Ishikawa (cell line): ENCODE data around the gene BLMH.

ENCODE experiments used
- EGR1 ChIP-seq: IDR thresholded peaks from 2 replicates; pipeline ENCODE4 v1.6.1; 2012
- EP300 ChIP-seq: IDR thresholded peaks from 2 replicates; pipeline ENCODE4 v1.6.1; 2012; ENCODE audit warnings: borderline replicate concordance
- MAX ChIP-seq: IDR thresholded peaks from 2 replicates; pipeline ENCODE4 v1.6.1; 2012
- NFIC ChIP-seq: IDR thresholded peaks from 2 replicates; pipeline ENCODE4 v1.6.1; 2012
- RAD21 ChIP-seq: IDR thresholded peaks from 2 replicates; pipeline ENCODE4 v1.6.1; 2012; ENCODE audit warnings: low read depth
- TAF1 ChIP-seq: IDR thresholded peaks from 2 replicates; pipeline ENCODE4 v1.6.1; 2012; ENCODE audit warnings: low read depth, mild to moderate bottlenecking
- YY1 ChIP-seq: IDR thresholded peaks from 2 replicates; pipeline ENCODE4 v1.6.1; 2012; ENCODE audit warnings: low read depth

- TF ChIP-seq RAD21 = no peak
- no peak; the same call in 1 of the 2 replicates for TF ChIP-seq EGR1
- 0 out of 2 replicates have a peak, but pooled peaks have one; percentile 15 for TF ChIP-seq YY1
- TF ChIP-seq MAX = 0 out of 2 replicates have a peak, but pooled peaks have one; percentile 32
- TF ChIP-seq NFIC = no peak
- TF ChIP-seq EP300 = peak; percentile 76
- TF ChIP-seq TAF1 = peak; percentile 43; the same call in 1 of the 2 replicates
Observed at GRCh38 chr17:30291543-30292285, at the start of gene BLMH.
